H1 (cell line): ENCODE results near the gene SLC9A2.
A peak's percentile ranks its signal among the peaks of the same experiment; 100 is the strongest.

Experiments
- CTCF ChIP-seq, 3 experiments: IDR thresholded peaks; 1 replicate in 2 of 3; 2 replicates in 1 of 3; pipeline versions ENCODE4 v1.5.1 to v1.6.1; 2011; ENCODE audit warnings: low read length in 3 of 3, mild to moderate bottlenecking in 3 of 3, inconsistent platforms in 2 of 3, low read depth in 1 of 3, moderate library complexity in 1 of 3; ENCODE audit not compliant: insufficient read depth in 1 of 3; ENCODE audit errors: control extremely low read depth in 1 of 3
- EGR1 ChIP-seq: IDR thresholded peaks from 2 replicates; pipeline ENCODE4 v1.6.1; 2011; ENCODE audit warnings: low read depth, low read length, borderline replicate concordance
- EP300 ChIP-seq, 2 experiments: IDR thresholded peaks; 1 replicate in 1 of 2; 2 replicates in 1 of 2; pipeline ENCODE4 v1.6.1; 2011 to 2012; ENCODE audit warnings: low read depth in 2 of 2, low read length in 2 of 2, mild to moderate bottlenecking in 2 of 2, borderline replicate concordance in 1 of 2, inconsistent platforms in 1 of 2, moderate library complexity in 1 of 2
- KDM5A ChIP-seq: fragments of 200-600 bp; IDR thresholded peaks from 2 replicates; pipeline ENCODE4 v1.7.1; 2012; ENCODE audit warnings: mild to moderate bottlenecking, low read length, inconsistent platforms, mixed read lengths
- POLR2AphosphoS5 ChIP-seq: IDR thresholded peaks from 2 replicates; pipeline ENCODE4 v1.6.1; 2011; ENCODE audit warnings: low read depth, low read length
- RBBP5 ChIP-seq: IDR thresholded peaks from 2 replicates; pipeline ENCODE4 v1.7.1; 2012; ENCODE audit warnings: low read depth, mild to moderate bottlenecking, inconsistent platforms, low read length, moderate library complexity, borderline replicate concordance

- no peak for TF ChIP-seq POLR2AphosphoS5
- no peak for TF ChIP-seq EGR1
- TF ChIP-seq CTCF (IDR thresholded peaks at IDR 0.05; ENCODE audit: control extremely low read depth in 1 of 3, insufficient read depth in 1 of 3, low read depth in 1 of 3, low read length in 3 of 3), result peak; percentile 80 to 95 (median 89)
- TF ChIP-seq EP300 (IDR thresholded peaks at IDR 0.05; ENCODE audit: borderline replicate concordance in 1 of 2, low read depth in 2 of 2, low read length in 2 of 2), result no peak
- no peak for TF ChIP-seq KDM5A
- TF ChIP-seq RBBP5, result no peak
Measured at GRCh38 chr2:102615620-102616436, 3.5 kb upstream of the SLC9A2 start.
